Upper lobe of left lung (tissue), 6 donors: ENCODE data around the gene IFITM2. TPM values are rescaled to one million over a fixed set of nuclear protein-coding genes. Genes with fewer than 3 reads are reported as not detected.

ENCODE experiments used
- ATAC-seq, 2 donors: fragments of 200-7000 bp; cut with Tn5 transposase; one replicate each; pipeline ENCODE4 v1.9.1; 2022; ENCODE audit warnings: mild to moderate bottlenecking in 2 of 2, moderate library complexity in 2 of 2; ENCODE audit not compliant: low FRiP score in 2 of 2
- DNase-seq, 2 donors: peaks; one replicate each; pipeline ENCODE4 v3.0.0-alpha.2; 2019 to 2020
- H3K27ac ChIP-seq, 4 donors: fragments of 200-600 bp; sonication (generic); one replicate each; pipeline ENCODE4 v1.5.1; 2016 to 2019
- H3K27me3 ChIP-seq, 4 donors: fragments of 200-600 bp; sonication (generic); one replicate each; pipeline ENCODE4 v1.5.1; 2017 to 2019
- H3K36me3 ChIP-seq, 4 donors: fragments of 200-600 bp; sonication (generic); one replicate each; pipeline ENCODE4 v1.5.1; 2016 to 2019
- H3K4me1 ChIP-seq, 4 donors: fragments of 200-600 bp; sonication (generic); one replicate each; pipeline ENCODE4 v1.5.1; 2018 to 2019
- H3K4me3 ChIP-seq, 4 donors: fragments of 200-600 bp; sonication (generic); one replicate each; pipeline ENCODE4 v1.5.1; 2017 to 2019; ENCODE audit warnings: mild to moderate bottlenecking in 2 of 4, moderate library complexity in 1 of 4
- H3K9me3 ChIP-seq, 4 donors: fragments of 200-600 bp; sonication (generic); one replicate each; pipeline ENCODE4 v1.5.1; 2018 to 2019
- CTCF ChIP-seq, 6 experiments: fragments of 450-650 bp in 4 of 6; fragments of 200-600 bp in 2 of 6; sonication (generic) in 2 of 6; IDR thresholded peaks; one replicate each; pipeline ENCODE4 v1.5.1; 2016 to 2019; ENCODE audit warnings: antibody characterized with exemption in 6 of 6
- EP300 ChIP-seq, 4 donors: sonication (generic); formaldehyde crosslinking; IDR thresholded peaks; one replicate each; pipeline ENCODE4 v1.5.1; 2017; ENCODE audit warnings: antibody characterized with exemption in 4 of 4, control low read depth in 2 of 4
- POLR2A ChIP-seq, 4 donors: fragments of 450-650 bp; IDR thresholded peaks; one replicate each; pipeline ENCODE4 v1.5.1; 2016 to 2017; ENCODE audit warnings: antibody characterized with exemption in 4 of 4, mild to moderate bottlenecking in 2 of 4
- POLR2AphosphoS5 ChIP-seq, 2 donors: sonication (generic); formaldehyde crosslinking; IDR thresholded peaks; one replicate each; pipeline ENCODE4 v1.5.1; 2017; ENCODE audit warnings: antibody characterized with exemption in 2 of 2
- WGBS, 2 donors: methylation state at CpG; one replicate each; pipeline ENCODE4 v1.1.5; 2017 to 2018; 5-methylcytosine and 5-hydroxymethylcytosine counted together
- total RNA-seq, 6 donors: library from RNA; depleted of rRNA in 4 of 6; stranded (reverse); fragments of >200 nt in 4 of 6; gene quantifications; one replicate each; pipeline versions ENCODE4 v1.1.0 to v1.2.1, GENCODE V29; 2016 to 2021
- donor health status: DM: no; HTN: no; CAD: no; lungs with moderate emphysema.
- donor health status: DM: no; HTN: yes; CAD: no; lungs with severe emphysema.

Gene IFITM2
- total RNA-seq, 6 donors from 2014 or later: 113 to 704 (median 271) TPM

DNA sequence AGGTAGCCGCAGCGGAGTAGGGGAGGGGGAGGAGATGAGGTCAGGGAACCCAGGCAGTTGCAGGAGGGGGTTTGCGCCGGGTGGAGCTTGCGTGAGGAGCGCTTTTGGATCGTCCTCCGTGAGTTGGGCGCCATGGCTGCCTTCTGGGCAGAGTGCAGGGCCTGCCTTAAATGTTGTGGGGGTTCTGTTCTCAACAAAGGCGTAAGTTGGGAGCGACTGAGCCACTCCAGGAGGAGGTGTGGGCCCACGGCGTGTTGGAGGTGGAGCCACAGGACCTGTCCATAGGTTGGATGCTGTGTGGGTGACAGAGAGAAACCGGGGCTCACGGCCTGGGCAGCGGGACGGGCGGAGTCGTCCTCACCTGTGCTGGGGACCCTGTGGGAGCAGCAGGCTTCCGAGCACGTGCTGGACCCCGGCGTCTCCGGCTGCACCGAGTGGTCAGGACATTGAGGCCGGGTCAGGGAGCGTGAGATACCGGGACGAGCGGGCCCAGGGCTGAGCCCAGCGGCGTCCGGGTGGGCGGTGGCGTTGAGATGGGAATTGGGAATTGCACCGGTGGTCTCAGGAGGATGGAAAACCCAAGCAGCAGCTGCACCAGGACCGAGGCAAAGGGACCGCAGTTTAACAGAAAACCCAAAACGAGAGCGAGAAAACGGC lies 19.7 kb upstream of the IFITM2 start:
- peak overlapping the region; percentile 81 to 91 (median 84) for H3K27ac ChIP-seq
- 25 to 33% methylated on average over 24 to 41 of the region's 41 CpGs for WGBS, 2 donors
- H3K27me3 ChIP-seq: no peaks in the 10 kb centered on the region
- H3K4me1 ChIP-seq: peaks cover 14 to 25% (median 21%) of the 10 kb centered on the region in 4 donors
- TF ChIP-seq POLR2A (IDR thresholded peaks at IDR 0.05) (peak in 1 of 4 donors; percentile 48), CTCF (IDR thresholded peaks at IDR 0.05) (no peak)
- ATAC-seq: no peak
- H3K9me3 ChIP-seq: no peaks in the 10 kb centered on the region
- peak; percentile 32 to 87 for DNase-seq
- H3K36me3 ChIP-seq: peaks cover 0 to 12% (median 3%) of the 10 kb centered on the region in 4 donors
- peak overlapping the region; percentile 80 to 88 (median 82) for H3K4me3 ChIP-seq

DNA sequence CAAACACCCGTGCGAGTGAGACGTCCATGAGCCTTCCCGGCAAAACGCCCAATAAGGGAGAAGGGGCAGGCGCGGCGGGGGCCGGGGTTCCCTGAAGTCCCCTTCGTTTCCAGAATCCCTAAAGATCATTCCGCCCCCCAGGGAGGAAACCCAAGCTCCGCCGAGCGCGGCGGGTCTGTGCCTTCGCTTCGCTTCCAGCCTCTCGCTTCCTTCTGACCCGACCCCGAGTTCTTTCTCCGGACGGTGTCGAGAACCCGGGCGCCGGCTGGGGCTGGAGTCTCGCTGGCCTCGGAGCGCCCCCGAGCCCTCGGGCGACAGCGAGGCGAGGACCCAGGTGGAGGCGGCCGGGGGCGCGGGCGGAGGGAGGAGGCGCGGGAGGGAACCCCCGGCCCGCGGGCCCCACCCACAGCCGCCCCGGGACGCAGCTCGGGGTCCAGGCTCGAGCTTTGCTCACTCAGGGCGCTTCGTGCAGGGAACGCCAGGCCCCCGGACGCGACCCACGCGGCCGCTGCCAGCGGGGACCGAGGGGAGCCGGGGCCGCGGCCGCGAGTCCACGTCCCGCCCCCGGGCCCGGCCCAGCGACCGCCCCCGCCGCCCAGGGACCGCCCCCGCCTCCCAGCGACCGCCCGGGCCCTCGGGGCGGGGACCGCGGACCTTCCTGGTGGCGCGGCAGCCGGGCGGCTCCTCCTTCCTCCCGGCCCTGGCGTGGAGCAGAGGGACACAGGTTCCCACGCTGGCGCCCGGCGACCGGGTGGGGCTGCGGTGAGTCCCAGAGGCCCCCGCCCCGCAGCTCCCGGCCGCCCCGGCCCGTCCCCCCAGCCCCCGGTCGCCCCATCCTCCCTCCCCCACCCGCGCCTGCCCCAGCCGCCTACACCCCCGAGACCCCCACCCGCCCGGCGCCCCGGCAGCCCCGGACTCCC lies 18.9 kb upstream of the IFITM2 start, which contains the start of gene PGGHG:
TSS of gene PGGHG (plus strand) at position 649 of the 920 bp plus-strand sequence. CDS start 691 bp downstream, outside the sequence.
- DNase-seq (peak; percentile 85 to 96), ATAC-seq (peak; percentile 62 to 90)
- Histone ChIP-seq H3K36me3 (peaks cover 0 to 20% (median 9%) of the 10 kb centered on the region in 4 donors), H3K27ac (peak within 1 kb of the TSS; percentile 81 to 91 (median 84)), H3K4me1 (peaks cover 14 to 25% (median 21%) of the 10 kb centered on the region in 4 donors), H3K27me3 (no peaks in the 10 kb centered on the region), H3K9me3 (no peaks in the 10 kb centered on the region), H3K4me3 (peak within 1 kb of the TSS; percentile 80 to 88 (median 82))
- WGBS, 2 donors: 0 to 2% methylated on average over 8 to 65 of the region's 112 CpGs
- no peak for TF ChIP-seq CTCF (IDR thresholded peaks at IDR 0.05)
- peak in 1 of 2 donors; percentile 55 for TF ChIP-seq POLR2AphosphoS5 (IDR thresholded peaks at IDR 0.05)
- no peak for TF ChIP-seq EP300 (IDR thresholded peaks at IDR 0.05)
- TF ChIP-seq POLR2A (IDR thresholded peaks at IDR 0.05): peak in 1 of 4 donors; percentile 62

GRCh38 chr11:289398-289711 lies 18.3 kb upstream of the IFITM2 start:
- peaks cover 0 to 26% (median 14%) of the 10 kb centered on the region in 4 donors for H3K36me3 ChIP-seq
- H3K9me3 ChIP-seq: no peaks in the 10 kb centered on the region
- 24% methylated on average over 6 of the region's 14 CpGs; no CpG with 5 or more reads in 1 of the 2 donors for whole genome bisulfite sequencing, 2 donors
- no peaks in the 10 kb centered on the region for H3K27me3 ChIP-seq
- no peak for DNase-seq
- no peak for TF ChIP-seq EP300 (IDR thresholded peaks at IDR 0.05)
- TF ChIP-seq POLR2A (IDR thresholded peaks at IDR 0.05): no peak
- peaks cover 14 to 25% (median 21%) of the 10 kb centered on the region in 4 donors for H3K4me1 ChIP-seq
- H3K4me3 ChIP-seq: peak overlapping the region; percentile 35 to 88 (median 82)
- peak in 1 of 2 donors; percentile 1 for ATAC-seq
- H3K27ac ChIP-seq: peak overlapping the region; percentile 81 to 91 (median 81)

- Histone ChIP-seq H3K9me3 (no peaks in the 10 kb centered on the region), H3K4me3 (peak overlapping the region in 3 of 4 donors; percentile 82 to 88 (median 83)), H3K27me3 (no peaks in the 10 kb centered on the region), H3K4me1 (peaks cover 14 to 25% (median 21%) of the 10 kb centered on the region in 4 donors), H3K27ac (peak overlapping the region; percentile 81 to 91 (median 81)), H3K36me3 (peaks cover 0 to 32% (median 17%) of the 10 kb centered on the region in 4 donors)
- ATAC-seq: no peak
- 82 to 92% methylated on average over 26 to 48 of the region's 48 CpGs for WGBS, 2 donors
- TF ChIP-seq CTCF (IDR thresholded peaks at IDR 0.05) (no peak), POLR2A (IDR thresholded peaks at IDR 0.05) (no peak), EP300 (IDR thresholded peaks at IDR 0.05) (no peak), POLR2AphosphoS5 (IDR thresholded peaks at IDR 0.05) (no peak)
- DNase-seq: peak; percentile 19 to 76
These were observed 17.6 kb upstream of the IFITM2 start for GRCh38 chr11:289712-290620.
